Activated CD8-positive, alpha-beta T cell treated with anti-CD3 and anti-CD28 coated beads for 36 hours (primary cell): ENCODE data around the gene FBXO42. TPM values are rescaled to one million over a fixed set of nuclear protein-coding genes. Genes with fewer than 3 reads are reported as not detected.

Experiments used
- ATAC-seq: fragments of 200-7000 bp; cut with Tn5 transposase; one replicate; pipeline ENCODE4 v1.10.0; 2021; ENCODE audit warnings: mild to moderate bottlenecking, moderate library complexity
- CTCF ChIA-PET: fragments of 350-600 bp; sonication (Branson Sonifier 250); formaldehyde crosslinking; loops from one replicate; lab custom pipeline; 2021; ENCODE audit warnings: antibody characterized with exemption; lab: Charles Lee
- POLR2A ChIA-PET: fragments of 350-600 bp; sonication (Branson Sonifier 250); formaldehyde crosslinking; loops from one replicate; lab custom pipeline; 2021; ENCODE audit warnings: antibody characterized with exemption; lab: Charles Lee
- DNase-seq: peaks from one replicate; pipeline ENCODE4 v3.0.0-alpha.2; 2020
- H3K27ac Mint-ChIP-seq: one replicate; pipeline ENCODE4 v1.8.0; 2021; ENCODE audit warnings: mild to moderate bottlenecking, mixed read lengths
- H3K27me3 Mint-ChIP-seq: one replicate; pipeline ENCODE4 v1.8.0; 2021; ENCODE audit warnings: mixed read lengths
- H3K36me3 Mint-ChIP-seq: one replicate; pipeline ENCODE4 v1.8.0; 2021; ENCODE audit warnings: low read depth, mixed read lengths
- H3K4me1 Mint-ChIP-seq: one replicate; pipeline ENCODE4 v1.8.0; 2021; ENCODE audit warnings: low read depth, mixed read lengths
- H3K4me3 Mint-ChIP-seq: one replicate; pipeline ENCODE4 v1.8.0; 2021; ENCODE audit warnings: mild to moderate bottlenecking, moderate library complexity, mixed read lengths
- H3K9me3 Mint-ChIP-seq: one replicate; pipeline ENCODE4 v1.8.0; 2021; ENCODE audit warnings: mixed read lengths
- CTCF ChIP-seq: fragments of 200-600 bp; IDR thresholded peaks from one replicate; pipeline ENCODE4 v1.8.0; 2022; ENCODE audit warnings: antibody characterized with exemption, mild to moderate bottlenecking
- intact Hi-C: fragments of 100-400 bp; cut with micrococcal nuclease; formaldehyde crosslinking; loops from one replicate; pipeline ENCODE4 v1.10.0; 2022
- total RNA-seq, 2 experiments: library from RNA; stranded (reverse); gene quantifications; one replicate each; pipeline ENCODE4 v1.2.3, GENCODE V29; 2021

FBXO42 gene
- total RNA-seq, 2 experiments from 2014 or later, result 19.8 to 21.3 TPM

DNA sequence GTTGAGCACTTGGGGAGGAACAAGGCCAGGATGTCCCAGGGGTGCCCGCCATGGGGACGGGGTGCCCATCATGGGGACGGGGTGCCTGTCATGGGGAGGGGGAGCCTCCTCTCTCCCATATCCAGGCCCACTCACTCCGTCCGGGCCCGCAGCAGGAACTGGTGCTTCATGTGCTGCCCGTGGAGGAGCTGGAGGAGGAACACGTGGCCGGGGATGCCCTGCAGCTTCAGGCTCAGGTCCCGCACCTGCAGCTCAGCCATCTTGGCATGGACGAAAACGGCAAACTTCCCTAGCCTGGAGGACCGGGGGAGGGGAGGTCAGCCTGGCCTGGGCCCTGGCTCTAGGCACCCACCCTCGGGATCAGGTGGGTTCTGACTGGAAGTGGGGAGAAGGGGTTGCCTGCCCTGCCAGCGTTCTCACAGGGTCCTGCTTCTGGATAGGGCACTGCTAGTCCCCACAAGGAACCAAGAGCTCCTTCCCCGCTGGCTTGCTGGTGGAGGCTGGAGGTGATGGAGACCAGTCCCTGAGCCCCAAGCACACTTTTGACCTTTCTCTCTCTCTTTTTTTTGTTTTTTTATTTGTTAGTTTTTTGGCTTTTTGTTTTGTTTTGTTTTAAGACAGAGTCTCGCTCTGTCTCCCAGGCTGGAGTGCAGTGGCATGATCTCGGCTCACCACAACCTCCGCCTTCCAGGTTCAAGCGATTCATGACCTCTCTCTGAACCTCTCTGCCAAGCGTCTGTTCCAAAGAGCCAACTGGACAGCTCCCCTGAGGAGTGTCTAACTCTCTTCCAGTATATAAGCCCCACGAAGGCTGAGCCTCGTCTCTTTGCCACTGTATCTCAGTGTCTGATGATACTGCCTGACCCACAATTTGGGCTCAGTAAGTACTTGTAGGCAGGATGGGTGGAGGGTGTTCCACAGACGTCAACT lies 149.7 kb downstream of the FBXO42 start:
- no peak for ATAC-seq
- no peaks in the 10 kb centered on the region for H3K27me3 Mint-ChIP-seq
- ChIA-PET CTCF (interaction anchor here (1.7 to 2.1 kb wide), 2 partner anchors 120 to 122 kb away, joined by 4 to 6 read pairs; no protein-coding TSS in a partner anchor), POLR2A (interaction anchor here (0.7 kb wide), 1 partner anchor 15 kb away, joined by 3 read pairs; no protein-coding TSS in a partner anchor)
- peaks cover 10% of the 10 kb centered on the region for H3K4me1 Mint-ChIP-seq
- no peak for TF ChIP-seq CTCF
- DNase-seq, result no peak
- no peaks in the 10 kb centered on the region for H3K9me3 Mint-ChIP-seq
- peaks cover 4% of the 10 kb centered on the region for H3K36me3 Mint-ChIP-seq
- H3K27ac Mint-ChIP-seq, result no peak overlapping the region
- no peak overlapping the region for H3K4me3 Mint-ChIP-seq
- intact Hi-C loops, result no loop called here

GRCh38 chr1:16199700-16200099 lies 152.6 kb downstream of the FBXO42 start:
- ChIA-PET POLR2A (no interaction called here), CTCF (interaction anchor here (0.9 to 1.4 kb wide), 3 partner anchors 11 to 120 kb away, joined by 3 to 5 read pairs (median 4); partner anchors contain the start of gene CPLANE2)
- H3K4me1 Mint-ChIP-seq, result peaks cover 6% of the 10 kb centered on the region
- intact Hi-C loops, result no loop called here
- ATAC-seq (no peak), DNase-seq (no peak)
- peaks cover 4% of the 10 kb centered on the region for H3K36me3 Mint-ChIP-seq
- H3K27ac Mint-ChIP-seq, result peak overlapping the region; percentile 5
- H3K9me3 Mint-ChIP-seq, result no peaks in the 10 kb centered on the region
- H3K4me3 Mint-ChIP-seq, result no peak overlapping the region
- TF ChIP-seq CTCF, result no peak
- H3K27me3 Mint-ChIP-seq, result no peaks in the 10 kb centered on the region

GRCh38 chr1:16199157-16199501 lies 153.2 kb downstream of the FBXO42 start:
- Mint-ChIP-seq H3K27ac (no peak overlapping the region), H3K4me3 (no peak overlapping the region), H3K4me1 (peaks cover 6% of the 10 kb centered on the region), H3K9me3 (no peaks in the 10 kb centered on the region), H3K27me3 (no peaks in the 10 kb centered on the region), H3K36me3 (peaks cover 3% of the 10 kb centered on the region)
- no peak for TF ChIP-seq CTCF
- CTCF ChIA-PET, result interaction anchor here (0.9 to 1.4 kb wide), 3 partner anchors 10 to 116 kb away, joined by 3 to 5 read pairs (median 4); partner anchors contain the start of gene CPLANE2
- DNase-seq (no peak), ATAC-seq (peak; percentile 56)
- POLR2A ChIA-PET, result no interaction called here
- intact Hi-C loops, result no loop called here

DNA sequence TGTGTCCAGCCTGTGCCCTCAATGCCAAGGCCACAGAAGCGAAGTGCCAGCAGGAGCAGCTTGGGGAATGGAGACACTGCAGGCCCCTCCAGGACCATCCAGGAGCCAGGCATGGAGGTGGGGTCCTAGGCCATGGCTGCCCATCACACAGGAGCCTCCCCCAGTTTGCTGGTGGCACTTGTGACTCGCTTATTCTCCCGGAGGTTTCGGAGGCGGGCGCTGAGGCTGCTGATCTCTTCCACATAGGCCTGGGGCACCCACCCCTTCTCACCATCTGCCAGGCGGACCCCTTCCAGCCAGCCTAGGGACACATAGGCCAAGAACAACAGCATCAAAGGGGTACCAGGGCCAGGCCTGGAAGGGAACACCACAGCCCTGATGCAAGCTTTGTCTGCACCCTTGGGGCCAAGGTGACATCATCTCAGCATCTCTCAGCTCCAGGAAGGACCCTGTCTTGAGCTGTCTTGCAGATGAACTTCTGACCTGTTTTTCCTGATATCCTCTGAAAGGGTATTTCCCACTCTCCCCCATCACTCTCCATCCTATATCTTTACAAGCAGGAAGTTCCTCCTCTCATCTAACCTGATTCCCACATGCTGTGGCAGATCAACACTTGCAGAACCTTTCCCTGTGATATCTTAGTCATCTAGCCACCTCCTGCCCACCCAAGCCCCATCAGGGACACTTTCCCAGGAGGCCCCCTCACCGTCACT lies 153.7 kb downstream of the FBXO42 start:
- DNase-seq (no peak), ATAC-seq (peak; percentile 39)
- no peak for TF ChIP-seq CTCF
- Mint-ChIP-seq H3K4me3 (no peak overlapping the region), H3K27ac (peak overlapping the region; percentile 0), H3K27me3 (no peaks in the 10 kb centered on the region), H3K4me1 (peaks cover 6% of the 10 kb centered on the region), H3K36me3 (peaks cover 2% of the 10 kb centered on the region), H3K9me3 (no peaks in the 10 kb centered on the region)
- CTCF ChIA-PET, result interaction anchor here (0.9 to 1.4 kb wide), 2 partner anchors 38 to 116 kb away, joined by 3 to 4 read pairs; partner anchors contain the start of gene CPLANE2
- intact Hi-C loops, result no loop called here
- POLR2A ChIA-PET, result no interaction called here
